Activated CD8-positive, alpha-beta T cell treated with anti-CD3 and anti-CD28 coated beads for 36 hours (primary cell): Measurements from ENCODE around the gene GOLGA6B. TPM values are rescaled to one million over a fixed set of nuclear protein-coding genes. Genes with fewer than 3 reads are reported as not detected.

Source experiments
- total RNA-seq, 2 experiments: library from RNA; stranded (reverse); gene quantifications; one replicate each; pipeline ENCODE4 v1.2.3, GENCODE V29; 2021

The GOLGA6B gene
- total RNA-seq, 2 experiments from 2014 or later = not detected

Other genes starting within 250 kb of the GOLGA6B start
- gene ARIH1, start 180.4 kb upstream of the GOLGA6B start, total RNA-seq = 100 to 1,000 TPM; 170 to 175 TPM
- under 1 TPM; 0.27 to 0.32 TPM for gene HIGD2B, start 31.5 kb downstream of the GOLGA6B start, total RNA-seq
- 10 to 100 TPM; 10.8 to 11.4 TPM for gene BBS4, start 31.5 kb downstream of the GOLGA6B start, total RNA-seq
- 10 to 100 TPM; 63.7 to 65.1 TPM for gene ADPGK, start 129.1 kb downstream of the GOLGA6B start, total RNA-seq